ENCODE data around the gene PHACTR4.
"Not testable (repeated sequence)": the region's sequence is repeated elsewhere in the genome, so short reads cannot be mapped to it uniquely, and the experiment has no call there.

The PHACTR4 gene

DNA sequence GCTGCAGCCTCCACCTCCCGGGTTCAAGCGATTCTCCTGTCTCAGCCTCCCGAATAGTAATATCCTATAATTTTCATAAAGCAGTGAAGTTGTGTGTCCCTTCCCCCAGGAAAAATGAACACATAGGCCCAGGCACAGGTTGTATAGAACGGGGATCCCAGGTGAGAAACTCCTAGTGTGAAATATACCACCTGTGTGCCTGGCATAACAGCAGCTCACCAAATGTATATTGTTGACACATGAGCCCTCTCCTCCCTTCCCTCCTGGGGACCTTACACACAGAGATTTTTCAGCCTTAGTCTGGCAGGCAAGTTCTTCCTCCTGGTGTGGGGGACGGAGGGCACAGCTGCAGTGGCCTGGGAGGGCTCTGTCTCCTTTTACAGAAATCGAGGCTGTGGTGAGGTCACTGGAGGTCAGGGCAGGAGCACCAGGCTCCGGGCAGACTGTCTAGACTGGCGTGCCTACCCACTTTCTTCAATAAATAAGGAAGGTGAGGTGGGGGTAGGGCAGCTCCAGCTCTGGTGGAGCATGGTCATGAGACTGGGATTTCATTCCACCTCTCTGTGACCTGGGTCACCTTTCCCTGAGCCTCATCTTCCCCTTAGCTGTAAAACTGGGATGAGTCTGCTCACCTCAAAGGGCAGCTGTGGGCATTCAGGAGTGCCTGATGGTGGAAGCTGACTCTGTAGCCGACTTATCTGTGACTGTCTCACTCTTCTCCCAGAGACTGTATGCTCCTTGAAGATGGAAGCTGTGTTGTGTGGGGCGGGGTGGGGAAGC is 150.6 kb downstream of the PHACTR4 start:
- TF ChIP-seq, protein P1, sequence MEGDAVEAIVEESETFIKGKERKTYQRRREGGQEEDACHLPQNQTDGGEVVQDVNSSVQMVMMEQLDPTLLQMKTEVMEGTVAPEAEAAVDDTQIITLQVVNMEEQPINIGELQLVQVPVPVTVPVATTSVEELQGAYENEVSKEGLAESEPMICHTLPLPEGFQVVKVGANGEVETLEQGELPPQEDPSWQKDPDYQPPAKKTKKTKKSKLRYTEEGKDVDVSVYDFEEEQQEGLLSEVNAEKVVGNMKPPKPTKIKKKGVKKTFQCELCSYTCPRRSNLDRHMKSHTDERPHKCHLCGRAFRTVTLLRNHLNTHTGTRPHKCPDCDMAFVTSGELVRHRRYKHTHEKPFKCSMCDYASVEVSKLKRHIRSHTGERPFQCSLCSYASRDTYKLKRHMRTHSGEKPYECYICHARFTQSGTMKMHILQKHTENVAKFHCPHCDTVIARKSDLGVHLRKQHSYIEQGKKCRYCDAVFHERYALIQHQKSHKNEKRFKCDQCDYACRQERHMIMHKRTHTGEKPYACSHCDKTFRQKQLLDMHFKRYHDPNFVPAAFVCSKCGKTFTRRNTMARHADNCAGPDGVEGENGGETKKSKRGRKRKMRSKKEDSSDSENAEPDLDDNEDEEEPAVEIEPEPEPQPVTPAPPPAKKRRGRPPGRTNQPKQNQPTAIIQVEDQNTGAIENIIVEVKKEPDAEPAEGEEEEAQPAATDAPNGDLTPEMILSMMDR (IDR thresholded peaks at IDR 0.05; ENCODE audit: control insufficient read depth, insufficient read depth, low read depth, low read length, missing control alignments), result no peak
- no peak for DNase-seq (ENCODE audit: low read depth)
- H3K4me3 ChIP-seq (ENCODE audit: control insufficient read depth, low read depth, low read length), result no peak overlapping the region

DNA sequence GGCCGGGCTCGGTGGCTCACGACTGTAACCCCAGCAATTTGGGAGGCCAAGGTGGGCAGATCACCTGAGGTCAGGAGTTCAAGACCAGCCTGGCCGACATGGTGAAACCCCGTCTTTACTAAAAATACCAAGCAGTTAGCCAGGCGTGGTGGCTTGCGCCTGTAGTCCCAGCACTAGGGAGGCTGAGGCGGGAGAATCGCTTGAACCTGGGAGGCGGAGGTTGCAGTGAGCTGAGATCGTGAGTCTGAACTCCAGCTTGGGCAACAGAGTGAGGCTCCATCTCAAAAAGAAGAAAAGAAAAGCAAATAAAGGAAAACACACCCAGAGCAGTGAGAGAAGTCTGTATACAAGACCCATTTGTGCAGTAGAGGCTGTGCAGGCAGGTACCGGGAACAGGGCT is 151.3 kb downstream of the PHACTR4 start:
- not testable (repeated sequence) for DNase-seq (ENCODE audit: low read depth); H3K4me3 ChIP-seq (ENCODE audit: control insufficient read depth, low read depth, low read length)

DNA sequence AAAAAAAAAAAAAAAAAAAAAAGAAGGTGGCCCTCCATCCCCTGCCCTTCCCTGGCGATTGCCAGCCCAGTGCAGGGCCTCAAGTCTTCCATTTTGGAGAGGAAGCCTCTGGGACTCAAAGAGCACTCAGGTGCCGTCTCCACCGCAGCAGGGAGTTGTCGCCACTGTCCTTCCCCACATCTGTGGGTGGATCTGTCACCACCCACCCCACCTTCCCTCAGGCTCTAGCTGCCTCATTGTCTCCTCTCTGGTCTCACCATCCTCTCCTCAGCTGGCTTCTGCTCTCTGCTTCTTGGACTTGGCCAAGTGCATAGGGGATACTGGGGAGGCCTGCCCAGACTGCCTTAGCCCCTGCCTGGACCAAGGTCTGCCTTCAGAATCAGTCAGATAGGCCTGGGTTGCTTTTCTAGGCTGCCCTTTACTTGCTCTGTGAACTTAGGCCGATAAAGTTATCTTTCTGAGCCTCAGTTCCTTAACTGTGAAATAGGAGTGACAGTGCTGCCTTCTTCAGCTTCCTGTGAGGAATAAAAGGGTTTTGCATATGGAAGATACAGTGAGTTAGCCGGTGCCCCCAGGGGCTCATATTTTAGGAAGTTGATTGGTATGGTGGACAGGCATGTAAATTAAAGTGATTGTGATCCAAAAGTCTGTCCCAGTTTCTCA is 152.1 kb downstream of the PHACTR4 start:
- H3K4me3 ChIP-seq (ENCODE audit: control insufficient read depth, low read depth, low read length), result no peak overlapping the region
- TF ChIP-seq, protein P1 (IDR thresholded peaks at IDR 0.05; ENCODE audit: control insufficient read depth, insufficient read depth, low read depth, low read length, missing control alignments), result no peak
- DNase-seq (ENCODE audit: low read depth), result no peak

DNA sequence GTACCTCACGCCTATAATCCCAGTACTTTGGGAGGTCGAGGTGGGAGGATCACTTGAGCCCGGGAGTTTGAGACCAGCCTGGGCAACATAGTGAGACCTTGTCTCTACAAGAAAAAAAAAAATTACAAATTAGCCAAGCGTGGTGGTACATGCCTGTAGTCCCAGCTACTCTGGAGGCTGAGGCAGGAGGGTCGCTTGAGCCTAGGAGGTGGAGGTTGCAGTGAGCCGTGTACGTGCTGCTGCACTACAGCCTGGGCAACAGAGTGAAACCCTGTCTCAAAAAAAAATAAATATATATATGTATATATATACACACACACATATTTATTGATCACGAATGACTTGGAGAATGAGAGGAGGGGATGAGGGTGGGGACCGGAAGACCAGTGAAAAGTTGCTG is 153.0 kb downstream of the PHACTR4 start:
- H3K4me3 ChIP-seq (ENCODE audit: control insufficient read depth, low read depth, low read length); DNase-seq (ENCODE audit: low read depth): not testable (repeated sequence)

DNA sequence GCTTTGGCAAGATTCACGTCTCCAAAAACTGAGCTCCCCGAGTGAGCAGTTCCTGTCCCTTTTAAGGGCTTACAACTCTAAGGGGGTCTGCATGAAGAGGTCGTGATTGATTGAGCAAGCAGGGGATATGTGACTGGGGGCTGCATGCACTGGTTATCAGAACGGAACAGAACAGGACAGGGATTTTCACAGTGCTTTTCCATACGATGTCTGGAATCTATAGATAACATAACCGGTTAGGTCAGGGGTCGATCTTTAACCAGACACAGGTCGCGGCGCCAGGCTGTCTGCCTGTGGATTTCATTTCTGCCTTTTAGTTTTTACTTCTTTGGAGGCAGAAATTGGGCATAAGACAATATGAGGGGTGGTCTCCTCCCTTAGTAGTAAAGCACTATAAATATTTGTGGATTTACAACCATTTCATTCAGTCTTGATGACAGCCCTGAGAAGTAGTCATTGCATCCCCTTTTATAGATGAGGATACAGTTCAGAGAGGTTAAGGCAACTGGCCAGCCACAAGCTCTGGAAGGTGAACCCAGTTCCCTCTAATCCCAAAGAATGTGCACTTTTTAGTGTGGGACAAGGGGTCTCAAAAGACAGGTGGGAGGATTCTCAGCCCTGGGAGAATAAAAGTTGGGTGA is 155.6 kb downstream of the PHACTR4 start:
- not testable (repeated sequence) for H3K4me3 ChIP-seq (ENCODE audit: control insufficient read depth, low read depth, low read length); DNase-seq (ENCODE audit: low read depth)

DNA sequence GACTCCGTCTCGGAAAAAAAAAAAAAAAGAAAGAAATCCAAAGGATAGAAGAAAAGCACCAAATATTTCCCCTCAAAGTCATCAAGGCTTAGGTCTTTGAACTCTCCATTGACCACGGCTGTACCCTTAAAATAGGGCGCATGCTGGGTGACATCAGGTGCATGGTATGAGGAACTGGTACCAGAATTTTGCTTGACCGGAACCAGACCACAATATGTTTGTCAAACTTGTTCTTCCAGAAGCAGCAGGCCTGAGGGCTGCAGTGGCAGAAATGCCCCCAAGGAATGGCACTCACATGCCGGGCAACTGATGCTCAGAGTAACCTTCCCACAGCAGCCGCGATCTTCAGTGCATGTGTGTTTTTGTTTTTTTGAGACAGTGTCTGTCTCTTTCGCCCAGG is 157.3 kb downstream of the PHACTR4 start:
- H3K4me3 ChIP-seq (ENCODE audit: control insufficient read depth, low read depth, low read length), result no peak overlapping the region
- TF ChIP-seq, protein P1 (IDR thresholded peaks at IDR 0.05; ENCODE audit: control insufficient read depth, insufficient read depth, low read depth, low read length, missing control alignments), result no peak
- DNase-seq (ENCODE audit: low read depth), result no peak

DNA sequence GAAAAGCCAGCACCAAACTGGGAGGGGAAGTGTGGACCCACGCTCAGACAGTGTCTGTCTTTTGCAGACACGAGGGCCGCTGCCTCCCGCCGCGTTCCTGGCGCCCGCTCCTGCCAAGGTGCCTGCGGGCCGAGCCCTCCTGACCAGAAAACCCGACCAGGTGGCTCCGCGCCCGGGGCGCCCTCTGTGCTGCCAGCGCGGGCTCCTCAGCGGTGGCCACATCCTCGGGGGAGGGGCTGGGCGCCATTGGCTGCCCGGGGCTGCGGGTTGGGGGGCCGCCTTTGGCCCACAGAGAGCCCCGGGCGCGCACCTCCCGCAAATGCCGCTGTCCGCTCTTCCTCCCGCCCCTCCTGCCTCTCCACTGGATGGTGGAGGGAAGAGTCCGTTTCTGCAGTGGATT is 160.9 kb downstream of the PHACTR4 start:
- DNase-seq (ENCODE audit: low read depth), result no peak
- TF ChIP-seq, protein P1 (IDR thresholded peaks at IDR 0.05; ENCODE audit: control insufficient read depth, insufficient read depth, low read depth, low read length, missing control alignments), result no peak

DNA sequence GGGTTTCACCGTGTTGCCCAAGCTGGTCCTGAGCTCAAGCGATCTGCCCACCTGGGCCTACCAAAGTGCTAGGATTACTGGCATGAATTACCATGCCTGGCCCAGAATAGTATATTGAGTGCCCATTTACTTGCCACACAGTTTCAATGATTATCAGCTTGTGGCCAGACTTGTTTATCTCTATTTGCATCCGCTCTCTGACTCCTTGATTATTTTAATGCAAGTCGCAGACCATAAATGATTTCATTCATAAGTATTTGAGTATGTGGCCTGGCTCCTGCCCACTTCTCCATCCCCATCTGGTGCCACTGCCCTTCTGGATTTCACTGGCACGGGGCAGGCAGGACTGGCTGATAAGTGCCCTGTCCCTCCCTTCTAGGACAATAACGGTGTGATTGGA is 165.1 kb downstream of the PHACTR4 start:
- H3K4me3 ChIP-seq (ENCODE audit: control insufficient read depth, low read depth, low read length), result no peak overlapping the region
- DNase-seq (ENCODE audit: low read depth), result no peak
- TF ChIP-seq, protein P1 (IDR thresholded peaks at IDR 0.05; ENCODE audit: control insufficient read depth, insufficient read depth, low read depth, low read length, missing control alignments), result no peak

More for the DNA sequence above, 160.9 kb downstream of the PHACTR4 start:
- H3K4me3 ChIP-seq (ENCODE audit: control insufficient read depth, low read depth, low read length), result no peak overlapping the region
